HFFc6 (cell line): ENCODE measurements around the gene NDUFAF8. TPM values are rescaled to one million over a fixed set of nuclear protein-coding genes. Genes with fewer than 3 reads are reported as not detected.
A peak's percentile ranks its signal among the peaks of the same experiment; 100 is the strongest.

Experiments used
- DNase-seq: peaks from one replicate; pipeline ENCODE4 v3.0.0-alpha.2; 2018
- H3K27ac Mint-ChIP-seq: 2 replicates; pipeline ENCODE4 v1.8.0; 2020; ENCODE audit warnings: mild to moderate bottlenecking, mixed read lengths
- H3K27me3 Mint-ChIP-seq: 2 replicates; pipeline ENCODE4 v1.8.0; 2021; ENCODE audit warnings: mild to moderate bottlenecking, moderate library complexity, mixed read lengths; ENCODE audit not compliant: insufficient read depth
- H3K36me3 Mint-ChIP-seq: 2 replicates; pipeline ENCODE4 v1.8.0; 2021; ENCODE audit warnings: low read depth, mixed read lengths
- H3K4me1 Mint-ChIP-seq: 2 replicates; pipeline ENCODE4 v1.8.0; 2020; ENCODE audit warnings: low read depth, mixed read lengths
- H3K4me3 Mint-ChIP-seq: 2 replicates; pipeline ENCODE4 v1.8.0; 2020; ENCODE audit warnings: mild to moderate bottlenecking, moderate library complexity, mixed read lengths
- H3K9me3 Mint-ChIP-seq: 2 replicates; pipeline ENCODE4 v1.8.0; 2020; ENCODE audit warnings: mild to moderate bottlenecking, mixed read lengths
- total RNA-seq, 6 experiments: library from RNA; stranded (reverse); fragmentation: NEBNext Ultra II Directional; extraction: Animal tissue kit (Norgen Biotek cat#: 25700); gene quantifications; 2 replicates in 1 of 6; 3 replicates in 5 of 6; pipeline ENCODE4 v1.2.3, GENCODE V29; 2021
- TF ChIP-seq, protein P1 (sequence below): fragments of 200-600 bp; sonication (generic); IDR thresholded peaks from 2 replicates; pipeline ENCODE4 v1.5.0; 2021; ENCODE audit warnings: antibody characterized with exemption, mild to moderate bottlenecking

Gene NDUFAF8
- total RNA-seq, 6 experiments from 2014 or later, result 67.0 to 103 (median 87.9) TPM

DNA sequence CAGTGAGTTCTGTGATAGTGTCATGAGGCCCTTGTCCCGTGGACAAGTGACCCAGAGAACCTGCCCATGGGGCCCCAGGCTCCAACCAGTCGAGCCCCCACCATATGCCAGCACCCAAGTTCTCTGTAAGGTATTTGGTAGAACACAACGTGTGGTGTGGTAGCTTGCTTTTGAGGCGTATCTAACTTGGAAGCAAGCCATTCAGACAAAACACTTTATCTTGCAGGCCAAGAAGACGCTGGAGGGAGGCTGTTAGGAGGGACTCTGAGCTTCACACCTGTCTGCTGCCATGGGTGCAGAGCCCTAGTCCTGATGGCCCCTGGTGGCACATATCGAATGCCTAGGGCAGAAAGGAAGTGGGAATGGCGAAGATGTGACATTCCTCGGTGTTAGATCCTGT is 1.6 kb downstream of the NDUFAF8 start:
- Mint-ChIP-seq H3K27ac (peak overlapping the region; percentile 33; the same call in 1 of the 2 replicates), H3K9me3 (no peaks in the 10 kb centered on the region), H3K4me3 (peak overlapping the region; percentile 98), H3K27me3 (peaks cover 6% of the 10 kb centered on the region), H3K4me1 (peaks cover 27% of the 10 kb centered on the region), H3K36me3 (peaks cover 4% of the 10 kb centered on the region; the same call in 1 of the 2 replicates)
- no peak for DNase-seq
- TF ChIP-seq, protein P1, sequence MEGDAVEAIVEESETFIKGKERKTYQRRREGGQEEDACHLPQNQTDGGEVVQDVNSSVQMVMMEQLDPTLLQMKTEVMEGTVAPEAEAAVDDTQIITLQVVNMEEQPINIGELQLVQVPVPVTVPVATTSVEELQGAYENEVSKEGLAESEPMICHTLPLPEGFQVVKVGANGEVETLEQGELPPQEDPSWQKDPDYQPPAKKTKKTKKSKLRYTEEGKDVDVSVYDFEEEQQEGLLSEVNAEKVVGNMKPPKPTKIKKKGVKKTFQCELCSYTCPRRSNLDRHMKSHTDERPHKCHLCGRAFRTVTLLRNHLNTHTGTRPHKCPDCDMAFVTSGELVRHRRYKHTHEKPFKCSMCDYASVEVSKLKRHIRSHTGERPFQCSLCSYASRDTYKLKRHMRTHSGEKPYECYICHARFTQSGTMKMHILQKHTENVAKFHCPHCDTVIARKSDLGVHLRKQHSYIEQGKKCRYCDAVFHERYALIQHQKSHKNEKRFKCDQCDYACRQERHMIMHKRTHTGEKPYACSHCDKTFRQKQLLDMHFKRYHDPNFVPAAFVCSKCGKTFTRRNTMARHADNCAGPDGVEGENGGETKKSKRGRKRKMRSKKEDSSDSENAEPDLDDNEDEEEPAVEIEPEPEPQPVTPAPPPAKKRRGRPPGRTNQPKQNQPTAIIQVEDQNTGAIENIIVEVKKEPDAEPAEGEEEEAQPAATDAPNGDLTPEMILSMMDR, result no peak

DNA sequence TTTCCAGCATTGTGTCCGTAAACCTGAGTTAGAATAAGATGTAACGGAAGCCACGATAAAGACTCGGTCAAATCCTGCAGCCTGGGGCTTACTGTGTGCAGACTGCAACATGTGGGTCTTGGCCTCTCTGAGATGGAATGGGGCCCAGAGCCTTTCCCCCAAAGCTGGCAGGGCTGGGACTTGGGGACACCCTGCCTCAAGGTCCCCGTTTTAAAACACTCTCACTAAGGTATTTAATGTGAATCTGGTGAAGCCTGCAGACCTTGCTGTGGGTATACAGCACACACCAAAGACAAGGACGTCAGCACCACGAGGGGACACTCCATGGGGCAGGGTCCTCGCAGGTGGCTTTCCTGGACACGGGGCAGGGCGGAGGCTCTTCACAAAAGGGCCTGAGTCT is 2.1 kb downstream of the NDUFAF8 start:
- Mint-ChIP-seq H3K4me1 (peaks cover 27% of the 10 kb centered on the region), H3K9me3 (no peaks in the 10 kb centered on the region), H3K4me3 (peak overlapping the region; percentile 98), H3K36me3 (peaks cover 4% of the 10 kb centered on the region; the same call in 1 of the 2 replicates), H3K27ac (0 out of 2 replicates have a peak overlapping the region, but pooled peaks have one; percentile 33), H3K27me3 (peaks cover 6% of the 10 kb centered on the region)
- TF ChIP-seq, protein P1, result no peak
- DNase-seq, result no peak

DNA sequence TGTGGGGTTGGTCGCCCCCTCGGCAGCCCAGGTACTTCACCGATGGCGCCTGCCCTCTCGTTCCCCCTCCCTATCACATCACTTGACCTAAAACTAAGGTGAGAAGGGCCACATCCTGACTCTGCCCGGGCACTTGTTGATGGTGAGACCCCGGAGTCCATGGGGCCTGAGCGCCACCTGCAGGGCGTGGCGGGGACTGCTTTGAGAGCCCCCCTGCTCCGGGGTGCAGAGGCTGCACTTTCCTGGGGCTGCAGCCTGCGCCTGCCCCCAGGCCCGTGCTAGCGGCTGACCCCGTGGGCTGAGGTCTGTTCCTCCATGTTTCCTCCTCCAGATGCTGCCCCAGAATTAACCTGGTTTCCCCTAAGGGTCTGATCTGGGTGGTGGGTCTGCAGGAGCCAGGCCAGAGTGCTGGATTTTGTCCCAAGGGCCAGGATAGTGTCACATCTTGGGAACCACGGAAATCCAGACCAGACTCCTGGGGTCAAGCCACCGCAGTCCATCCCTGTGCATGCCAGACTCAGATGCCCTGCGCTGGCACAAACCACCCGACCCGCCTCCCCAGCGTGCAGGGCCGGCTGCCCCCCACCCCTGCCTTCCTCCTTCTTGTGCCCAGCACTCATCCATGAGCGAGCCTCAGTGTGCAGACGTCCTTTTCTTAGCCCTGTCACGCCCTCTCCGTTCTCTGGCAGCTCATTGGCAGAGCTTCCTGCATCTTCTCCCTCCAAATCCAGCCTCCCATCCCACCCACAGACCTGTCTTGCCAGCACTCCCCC is 2.7 kb downstream of the NDUFAF8 start:
- no peak overlapping the region; the same call in 1 of the 2 replicates for H3K27ac Mint-ChIP-seq

DNA sequence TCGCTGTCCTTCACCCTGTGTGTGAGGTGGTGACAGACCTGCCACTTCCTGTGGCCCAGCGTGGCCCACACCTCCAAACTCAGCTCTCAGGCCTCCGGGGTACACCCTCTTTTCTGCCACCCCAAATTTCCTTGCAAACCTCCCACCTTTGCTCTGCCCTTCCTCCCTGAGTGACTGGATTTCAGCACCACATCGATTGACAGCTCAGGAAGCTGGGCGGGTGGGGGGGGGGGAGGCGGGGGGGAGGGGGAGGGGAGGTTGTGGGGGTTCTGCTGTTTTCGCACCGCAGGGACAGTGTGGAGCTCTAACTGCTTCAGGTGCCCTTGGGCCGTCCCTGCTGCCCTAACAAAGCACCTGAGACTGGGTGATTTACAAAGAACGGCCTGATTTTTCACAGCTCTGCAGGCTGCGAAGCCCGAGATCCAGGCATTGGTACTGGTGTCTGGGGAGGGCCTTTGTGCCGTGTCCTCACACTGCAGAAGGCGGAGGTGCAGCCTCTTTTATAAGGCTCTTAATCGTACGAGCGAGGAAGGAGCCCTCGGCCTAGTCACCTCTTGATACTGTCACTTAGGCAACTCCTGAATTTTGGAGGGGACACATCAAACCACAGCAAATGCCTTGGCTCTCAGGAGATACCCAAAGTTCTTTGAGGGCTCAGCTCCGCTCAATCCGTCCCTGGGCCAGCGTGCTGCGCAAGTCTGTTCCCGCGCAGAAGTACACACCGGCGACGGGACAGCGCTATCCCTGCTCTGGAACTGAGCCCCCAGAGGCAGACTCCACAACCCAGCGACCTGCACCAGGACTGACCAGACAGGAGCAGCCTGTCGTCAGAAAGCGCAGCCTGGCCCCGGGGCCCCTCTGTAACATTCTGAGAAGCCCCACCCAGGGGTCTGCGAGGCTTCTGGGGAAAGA is 3.6 kb downstream of the NDUFAF8 start:
- Mint-ChIP-seq H3K27ac (no peak overlapping the region), H3K27me3 (peaks cover 8% of the 10 kb centered on the region), H3K4me3 (no peak overlapping the region), H3K9me3 (no peaks in the 10 kb centered on the region), H3K36me3 (peaks cover 4% of the 10 kb centered on the region; the same call in 1 of the 2 replicates), H3K4me1 (peaks cover 21% of the 10 kb centered on the region)
- no peak for DNase-seq
- TF ChIP-seq, protein P1, result no peak

More for the DNA sequence above, 2.7 kb downstream of the NDUFAF8 start:
- Mint-ChIP-seq H3K4me1 (peaks cover 27% of the 10 kb centered on the region), H3K9me3 (no peaks in the 10 kb centered on the region), H3K36me3 (peaks cover 4% of the 10 kb centered on the region; the same call in 1 of the 2 replicates), H3K4me3 (no peak overlapping the region), H3K27me3 (peaks cover 6% of the 10 kb centered on the region)
- TF ChIP-seq, protein P1, result peak; percentile 89
- no peak for DNase-seq

DNA sequence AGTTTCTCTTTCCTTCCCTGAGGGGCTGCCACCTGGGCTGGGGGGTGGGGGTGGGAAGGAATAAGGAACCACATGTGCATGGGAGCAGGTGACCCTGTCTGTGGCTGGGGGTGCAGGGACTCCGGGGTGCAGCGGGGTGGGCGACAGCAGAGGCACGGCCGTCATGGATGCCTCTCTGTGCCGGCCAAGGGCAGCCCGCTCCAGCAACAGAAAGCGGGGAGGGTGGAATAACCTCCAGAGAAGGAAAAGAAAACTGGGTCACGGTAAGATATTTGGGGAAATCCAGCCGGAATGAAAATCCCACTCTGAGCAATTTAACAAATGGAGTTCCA is 4.2 kb downstream of the NDUFAF8 start:
- DNase-seq, result no peak
- Mint-ChIP-seq H3K27ac (no peak overlapping the region), H3K4me3 (no peak overlapping the region), H3K4me1 (peaks cover 16% of the 10 kb centered on the region), H3K9me3 (peaks cover 1% of the 10 kb centered on the region; the same call in 1 of the 2 replicates), H3K36me3 (peaks cover 4% of the 10 kb centered on the region; the same call in 1 of the 2 replicates), H3K27me3 (peaks cover 8% of the 10 kb centered on the region)
- TF ChIP-seq, protein P1, result no peak
